Mucosa of descending colon (tissue), 3 donors: ENCODE results near the gene EEF2KMT. TPM values are rescaled to one million over a fixed set of nuclear protein-coding genes. Genes with fewer than 3 reads are reported as not detected.

Experiments
- ATAC-seq: fragments of 200-7000 bp; cut with Tn5 transposase; one replicate; pipeline ENCODE4 v1.9.1; 2020; ENCODE audit warnings: mild to moderate bottlenecking, moderate library complexity
- DNase-seq, 3 donors: peaks; one replicate each; pipeline ENCODE4 v3.0.0-alpha.2; 2020
- H3K36me3 ChIP-seq: fragments of 200-600 bp; one replicate; pipeline ENCODE4 v1.8.0; 2021; ENCODE audit warnings: low read depth, mild to moderate bottlenecking
- H3K4me1 ChIP-seq: fragments of 200-600 bp; one replicate; pipeline ENCODE4 v1.8.0; 2021; ENCODE audit warnings: low read depth, mild to moderate bottlenecking
- H3K4me3 ChIP-seq: fragments of 200-600 bp; one replicate; pipeline ENCODE4 v1.8.0; 2021; ENCODE audit warnings: mild to moderate bottlenecking
- H3K9me3 ChIP-seq: fragments of 200-600 bp; one replicate; pipeline ENCODE4 v1.8.0; 2021; ENCODE audit warnings: mild to moderate bottlenecking
- intact Hi-C, 2 donors: fragments of 100-400 bp; cut with DNase I in 1 of 2; cut with micrococcal nuclease in 1 of 2; formaldehyde crosslinking; loops; one replicate each; pipeline versions ENCODE4 v1.11.0 to v1.11.1; 2022; cut with DNase I, micrococcal nuclease
- total RNA-seq, 3 donors: library from RNA; stranded (reverse); fragmentation: NEBNext Ultra II Directional in 2 of 3; extraction: Animal tissue kit (Norgen Biotek cat#: 25700) in 2 of 3; gene quantifications; one replicate each; pipeline versions ENCODE4 v1.2.1 to v1.2.4, GENCODE V29; 2021 to 2023
- TF ChIP-seq, protein P1 (sequence below): fragments of 200-600 bp; IDR thresholded peaks from one replicate; pipeline ENCODE4 v1.8.0; 2022; ENCODE audit warnings: antibody characterized with exemption, mild to moderate bottlenecking
- donor health status: DM: no; HTN: no; CAD: no; lungs with moderate emphysema.
- donor health status: DM: no; HTN: no; CAD: no.
- donor health status: DM: no; HTN: yes; CAD: no.

Gene EEF2KMT
- total RNA-seq, 3 donors from 2014 or later, result 5.7 to 7.5 (median 7.0) TPM

DNA sequence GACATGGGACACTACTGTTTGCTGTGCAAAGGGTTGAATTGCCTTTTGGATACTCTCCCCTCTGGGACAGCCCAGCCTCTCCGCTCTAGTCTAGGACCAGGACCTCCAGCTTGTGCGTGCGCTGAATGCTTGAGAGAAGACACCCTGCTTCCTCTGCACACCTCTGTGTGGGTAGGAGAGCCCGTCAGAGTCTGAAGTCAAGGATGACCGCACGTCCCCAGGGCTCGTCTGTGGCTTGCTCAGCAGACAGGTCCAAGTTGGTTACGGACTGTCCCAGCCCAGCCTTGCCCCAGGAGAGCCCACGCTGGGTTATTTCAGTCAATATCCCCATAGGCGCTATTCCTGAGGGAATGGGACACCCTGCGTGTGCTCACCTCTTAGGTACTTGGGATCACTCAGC lies 35.5 kb downstream of the EEF2KMT start:
- TF ChIP-seq, protein P1, sequence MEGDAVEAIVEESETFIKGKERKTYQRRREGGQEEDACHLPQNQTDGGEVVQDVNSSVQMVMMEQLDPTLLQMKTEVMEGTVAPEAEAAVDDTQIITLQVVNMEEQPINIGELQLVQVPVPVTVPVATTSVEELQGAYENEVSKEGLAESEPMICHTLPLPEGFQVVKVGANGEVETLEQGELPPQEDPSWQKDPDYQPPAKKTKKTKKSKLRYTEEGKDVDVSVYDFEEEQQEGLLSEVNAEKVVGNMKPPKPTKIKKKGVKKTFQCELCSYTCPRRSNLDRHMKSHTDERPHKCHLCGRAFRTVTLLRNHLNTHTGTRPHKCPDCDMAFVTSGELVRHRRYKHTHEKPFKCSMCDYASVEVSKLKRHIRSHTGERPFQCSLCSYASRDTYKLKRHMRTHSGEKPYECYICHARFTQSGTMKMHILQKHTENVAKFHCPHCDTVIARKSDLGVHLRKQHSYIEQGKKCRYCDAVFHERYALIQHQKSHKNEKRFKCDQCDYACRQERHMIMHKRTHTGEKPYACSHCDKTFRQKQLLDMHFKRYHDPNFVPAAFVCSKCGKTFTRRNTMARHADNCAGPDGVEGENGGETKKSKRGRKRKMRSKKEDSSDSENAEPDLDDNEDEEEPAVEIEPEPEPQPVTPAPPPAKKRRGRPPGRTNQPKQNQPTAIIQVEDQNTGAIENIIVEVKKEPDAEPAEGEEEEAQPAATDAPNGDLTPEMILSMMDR, result no peak
- Histone ChIP-seq H3K4me1 (peaks cover 14% of the 10 kb centered on the region), H3K36me3 (no peaks in the 10 kb centered on the region), H3K4me3 (no peak overlapping the region), H3K9me3 (no peaks in the 10 kb centered on the region)
- DNase-seq, result no peak
- no peak for ATAC-seq
- intact Hi-C loops, result no loop called here

DNA sequence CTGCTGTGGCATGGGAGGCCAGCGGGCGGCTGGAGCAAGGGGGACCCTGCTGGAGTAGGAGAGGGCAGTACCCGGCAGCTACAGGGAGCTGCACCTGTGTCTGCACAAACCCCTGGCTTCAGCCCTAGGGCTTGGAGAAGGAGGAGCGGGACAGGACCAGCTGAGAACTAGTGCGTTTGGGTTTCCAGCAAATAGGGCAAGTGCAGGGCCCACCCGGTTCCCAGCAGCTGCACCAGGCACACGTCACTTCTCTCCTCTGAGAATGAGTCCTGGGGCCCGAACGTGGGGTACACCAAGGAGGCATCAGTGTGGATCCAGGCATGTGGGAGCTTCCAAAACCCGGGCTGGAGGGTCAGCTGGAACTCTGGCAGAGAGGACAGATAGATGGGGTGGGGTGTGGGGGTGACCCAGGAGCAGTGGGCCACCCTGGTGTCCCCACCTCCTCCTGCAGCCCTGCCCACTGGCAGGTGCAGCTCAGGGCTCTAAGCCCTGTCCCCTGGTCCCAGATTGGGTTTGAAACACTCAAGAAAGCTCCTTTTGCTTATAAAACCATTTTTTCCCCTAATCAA lies 37.4 kb downstream of the EEF2KMT start:
- Histone ChIP-seq H3K36me3 (no peaks in the 10 kb centered on the region), H3K9me3 (no peaks in the 10 kb centered on the region), H3K4me1 (peaks cover 6% of the 10 kb centered on the region), H3K4me3 (no peak overlapping the region)
- intact Hi-C loops, result no loop called here
- DNase-seq (no peak), ATAC-seq (no peak)
- TF ChIP-seq, protein P1, result no peak

DNA sequence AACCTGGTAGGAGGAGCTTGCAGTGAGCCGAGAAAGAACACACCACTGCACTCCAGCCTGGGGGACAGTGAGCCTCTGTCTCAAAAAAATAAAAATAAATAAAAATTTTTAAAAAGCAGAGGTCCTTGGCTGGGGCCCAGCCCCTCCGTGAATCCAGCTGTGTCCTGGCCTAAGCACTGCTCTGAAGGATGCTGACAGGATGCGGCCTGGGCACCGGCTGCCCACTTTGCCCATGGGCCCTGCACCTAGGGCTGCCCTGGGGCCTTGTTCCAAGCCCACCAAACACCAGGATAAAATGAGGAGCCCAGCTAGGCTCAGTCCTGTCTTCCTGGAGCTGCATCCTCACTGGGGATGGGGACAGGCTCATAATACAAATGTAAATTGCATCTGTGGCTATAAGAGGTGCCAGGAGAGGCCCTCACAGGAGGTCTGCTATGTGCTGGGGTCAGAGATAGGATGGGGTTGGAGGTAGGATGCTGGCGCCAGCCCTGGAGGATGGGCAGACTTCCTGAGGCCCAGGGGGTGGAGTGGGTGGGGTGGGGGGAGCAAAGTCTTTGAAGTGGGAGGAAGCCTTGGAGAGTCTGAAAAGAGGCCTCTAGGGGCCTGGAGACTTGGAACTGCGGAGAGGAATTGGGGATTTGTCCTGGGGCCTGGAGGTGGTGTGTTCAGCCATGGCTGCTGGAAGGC lies 38.1 kb downstream of the EEF2KMT start:
- intact Hi-C loops, result no loop called here
- H3K4me3 ChIP-seq, result no peak overlapping the region
- TF ChIP-seq, protein P1, result no peak
- H3K4me1 ChIP-seq, result no peaks in the 10 kb centered on the region
- no peaks in the 10 kb centered on the region for H3K9me3 ChIP-seq
- ATAC-seq (no peak), DNase-seq (no peak)
- no peaks in the 10 kb centered on the region for H3K36me3 ChIP-seq

DNA sequence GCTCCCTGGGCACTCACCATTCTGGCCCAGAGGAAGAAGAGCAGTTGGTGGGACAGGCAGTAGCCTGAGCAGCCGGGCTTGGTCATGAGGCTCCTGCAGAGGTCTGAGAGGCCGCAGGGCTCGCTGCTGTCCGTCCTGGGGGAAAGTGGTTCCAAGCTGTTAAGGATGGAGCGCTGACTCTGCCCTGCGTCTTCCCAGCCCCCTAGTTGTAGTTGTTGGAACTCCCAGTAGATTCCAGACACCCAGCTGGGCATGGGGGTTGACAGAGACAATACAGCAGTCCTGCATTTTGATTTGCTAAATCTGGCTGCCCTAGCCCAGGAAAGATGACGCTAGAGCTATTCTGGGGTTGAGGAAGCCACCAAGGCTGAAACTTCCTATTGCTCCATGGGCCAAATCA lies 39.1 kb downstream of the EEF2KMT start:
- Histone ChIP-seq H3K4me1 (no peaks in the 10 kb centered on the region), H3K4me3 (no peak overlapping the region), H3K9me3 (no peaks in the 10 kb centered on the region), H3K36me3 (no peaks in the 10 kb centered on the region)
- no peak for ATAC-seq
- no peak for DNase-seq
- TF ChIP-seq, protein P1, result no peak
- intact Hi-C loops, result no loop called here

DNA sequence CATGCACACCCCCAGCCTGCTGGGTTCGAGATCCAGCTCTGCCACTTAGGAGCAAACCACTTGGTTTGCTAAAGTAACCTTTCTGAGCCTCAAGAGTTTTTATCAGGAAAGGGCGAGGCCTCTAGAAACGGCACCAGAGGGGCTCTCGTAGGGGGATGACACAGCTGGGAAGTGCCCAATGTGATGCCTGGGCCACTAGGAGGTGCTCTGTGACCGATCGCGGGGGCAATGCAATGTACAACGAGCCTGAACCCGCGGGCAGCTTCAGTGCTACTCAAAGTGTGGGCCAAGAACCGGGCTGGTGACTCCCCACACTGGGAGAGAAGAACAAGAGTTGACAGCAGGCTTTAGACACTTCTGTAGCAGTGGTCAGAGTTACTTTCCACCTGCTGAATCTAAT lies 41.2 kb downstream of the EEF2KMT start:
- no peak overlapping the region for H3K4me3 ChIP-seq
- ATAC-seq (peak; percentile 83), DNase-seq (peak in 2 of 3 donors; percentile 40 to 62)
- TF ChIP-seq, protein P1, result peak; percentile 17
- no peaks in the 10 kb centered on the region for H3K36me3 ChIP-seq
- intact Hi-C loops, result no loop called here
- H3K9me3 ChIP-seq, result no peaks in the 10 kb centered on the region
- no peaks in the 10 kb centered on the region for H3K4me1 ChIP-seq
